ENCODE measurements around the gene CYP2A13.
"Not testable (repeated sequence)": the region's sequence is repeated elsewhere in the genome, so short reads cannot be mapped to it uniquely, and the experiment has no call there.

The CYP2A13 gene

GRCh38 chr19:41120929-41121911 is 33.0 kb downstream of the CYP2A13 start:
- DNase-seq, result peak; percentile 83

- not testable (repeated sequence) for DNase-seq
Observed at GRCh38 chr19:41122846-41123245, 34.6 kb downstream of the CYP2A13 start.

- DNase-seq, result peak; percentile 53
Observed at GRCh38 chr19:41123716-41124294, 35.6 kb downstream of the CYP2A13 start.

- DNase-seq, result peak; percentile 81
Observed at GRCh38 chr19:41126765-41127203, 38.5 kb downstream of the CYP2A13 start.

GRCh38 chr19:41127362-41127761 is 39.1 kb downstream of the CYP2A13 start:
- not testable (repeated sequence) for DNase-seq

- peak; percentile 92 for DNase-seq
Observed at GRCh38 chr19:41127801-41128300, 39.6 kb downstream of the CYP2A13 start.

GRCh38 chr19:41128692-41129091 is 40.4 kb downstream of the CYP2A13 start:
- no peak for DNase-seq

GRCh38 chr19:41131186-41131585 is 42.9 kb downstream of the CYP2A13 start:
- no peak for DNase-seq

- DNase-seq, result no peak
Observed at GRCh38 chr19:41133260-41133659, 45.0 kb downstream of the CYP2A13 start.

- DNase-seq, result no peak
Observed at GRCh38 chr19:41134616-41135015, 46.4 kb downstream of the CYP2A13 start.

- DNase-seq, result peak; percentile 81
Observed at GRCh38 chr19:41135390-41136384, 47.4 kb downstream of the CYP2A13 start.

GRCh38 chr19:41136636-41137455 is 48.6 kb downstream of the CYP2A13 start:
- DNase-seq, result no peak

GRCh38 chr19:41144403-41144802 is 56.2 kb downstream of the CYP2A13 start:
- DNase-seq, result peak; percentile 94

All from activated effector memory CD4-positive, alpha-beta T cell treated with anti-CD3 and anti-CD28 coated beads, Interleukin-2, amount 50 U/mL, for 16 hours (primary cell).